WTC11 (cell line): ENCODE results near the gene ZCCHC18.

Experiments used
- NFYB ChIP-seq: sonication (generic); formaldehyde crosslinking; conservative IDR thresholded peaks from 2 replicates; pipeline ENCODE4 v1.8.0; 2022; ENCODE audit warnings: low read depth, missing genetic modification reagents
- TF ChIP-seq, protein P1 (sequence below): fragments of 200-600 bp; IDR thresholded peaks from 2 replicates; pipeline ENCODE4 v1.8.0; 2022; ENCODE audit warnings: antibody characterized with exemption

GRCh38 chrX:104113222-104113965 is 1.1 kb downstream of the ZCCHC18 start:
- TF ChIP-seq, protein P1, sequence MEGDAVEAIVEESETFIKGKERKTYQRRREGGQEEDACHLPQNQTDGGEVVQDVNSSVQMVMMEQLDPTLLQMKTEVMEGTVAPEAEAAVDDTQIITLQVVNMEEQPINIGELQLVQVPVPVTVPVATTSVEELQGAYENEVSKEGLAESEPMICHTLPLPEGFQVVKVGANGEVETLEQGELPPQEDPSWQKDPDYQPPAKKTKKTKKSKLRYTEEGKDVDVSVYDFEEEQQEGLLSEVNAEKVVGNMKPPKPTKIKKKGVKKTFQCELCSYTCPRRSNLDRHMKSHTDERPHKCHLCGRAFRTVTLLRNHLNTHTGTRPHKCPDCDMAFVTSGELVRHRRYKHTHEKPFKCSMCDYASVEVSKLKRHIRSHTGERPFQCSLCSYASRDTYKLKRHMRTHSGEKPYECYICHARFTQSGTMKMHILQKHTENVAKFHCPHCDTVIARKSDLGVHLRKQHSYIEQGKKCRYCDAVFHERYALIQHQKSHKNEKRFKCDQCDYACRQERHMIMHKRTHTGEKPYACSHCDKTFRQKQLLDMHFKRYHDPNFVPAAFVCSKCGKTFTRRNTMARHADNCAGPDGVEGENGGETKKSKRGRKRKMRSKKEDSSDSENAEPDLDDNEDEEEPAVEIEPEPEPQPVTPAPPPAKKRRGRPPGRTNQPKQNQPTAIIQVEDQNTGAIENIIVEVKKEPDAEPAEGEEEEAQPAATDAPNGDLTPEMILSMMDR, result no peak
- no peak for TF ChIP-seq NFYB (CRISPR knock-in tag)
